BJ (cell line): ENCODE data around the gene THBS3. TPM values are rescaled to one million over a fixed set of nuclear protein-coding genes. Genes with fewer than 3 reads are reported as not detected.

Experiments
- CTCF ChIA-PET: fragments of 350-600 bp; formaldehyde crosslinking; extraction: SDS; loops from one replicate; lab custom pipeline; 2021; ENCODE audit warnings: antibody characterized with exemption, inconsistent platforms; lab: Yijun Ruan, JAX
- POLR2A ChIA-PET: fragments of 300-600 bp; sonication (Branson Sonifier 250); formaldehyde crosslinking; extraction: SDS; loops from one replicate; lab custom pipeline; 2021; ENCODE audit warnings: antibody characterized with exemption; lab: Charles Lee
- DNase-seq: peaks from one replicate; pipeline ENCODE4 v3.0.0-alpha.2; 2011; ENCODE audit warnings: low read depth
- H3K27me3 ChIP-seq: 2 replicates; pipeline ENCODE4 v1.6.0; 2011; ENCODE audit warnings: low read length; ENCODE audit not compliant: control insufficient read depth, insufficient read depth
- H3K36me3 ChIP-seq: 2 replicates; pipeline ENCODE4 v1.5.1; 2011; ENCODE audit warnings: low read length; ENCODE audit not compliant: control insufficient read depth, insufficient read depth
- H3K4me3 ChIP-seq: 2 replicates; pipeline ENCODE4 v1.5.1; 2011; ENCODE audit warnings: low read depth, mild to moderate bottlenecking, control low read depth, low read length
- polyA plus RNA-seq: library from polyadenylated mRNA; depleted of rRNA; stranded (reverse); fragments of >200 nt; gene quantifications from 2 replicates; pipeline ENCODE4 v1.2.3, GENCODE V29; 2011
- TF ChIP-seq, protein P1 (sequence below): IDR thresholded peaks from 2 replicates; pipeline ENCODE4 v1.5.1; 2011; ENCODE audit warnings: low read depth, mild to moderate bottlenecking, control low read depth, inconsistent platforms, low read length, moderate library complexity; ENCODE audit not compliant: insufficient read depth

The THBS3 gene
- polyA plus RNA-seq, 1 experiment, result 61.4 TPM

DNA sequence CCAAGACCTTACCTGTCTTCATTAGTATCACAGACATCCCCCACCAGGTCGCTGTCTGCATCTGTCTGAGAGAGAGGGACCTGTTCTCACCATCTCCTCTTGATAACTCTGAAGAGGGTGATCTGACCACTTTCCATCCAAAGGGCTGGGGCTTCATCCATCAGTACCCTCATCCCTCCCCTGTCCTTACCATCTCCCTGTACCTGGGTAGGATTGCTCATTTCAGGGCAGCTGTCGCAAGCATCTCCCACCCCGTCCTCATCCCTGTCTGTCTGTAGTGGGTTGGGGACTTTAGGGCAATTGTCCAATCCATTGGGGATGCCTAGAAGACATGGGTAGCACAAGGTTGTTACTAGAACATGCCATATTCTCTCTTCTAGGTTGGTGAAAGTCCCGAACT is 7.9 kb downstream of the THBS3 start:
- DNase-seq, result no peak
- TF ChIP-seq, protein P1, sequence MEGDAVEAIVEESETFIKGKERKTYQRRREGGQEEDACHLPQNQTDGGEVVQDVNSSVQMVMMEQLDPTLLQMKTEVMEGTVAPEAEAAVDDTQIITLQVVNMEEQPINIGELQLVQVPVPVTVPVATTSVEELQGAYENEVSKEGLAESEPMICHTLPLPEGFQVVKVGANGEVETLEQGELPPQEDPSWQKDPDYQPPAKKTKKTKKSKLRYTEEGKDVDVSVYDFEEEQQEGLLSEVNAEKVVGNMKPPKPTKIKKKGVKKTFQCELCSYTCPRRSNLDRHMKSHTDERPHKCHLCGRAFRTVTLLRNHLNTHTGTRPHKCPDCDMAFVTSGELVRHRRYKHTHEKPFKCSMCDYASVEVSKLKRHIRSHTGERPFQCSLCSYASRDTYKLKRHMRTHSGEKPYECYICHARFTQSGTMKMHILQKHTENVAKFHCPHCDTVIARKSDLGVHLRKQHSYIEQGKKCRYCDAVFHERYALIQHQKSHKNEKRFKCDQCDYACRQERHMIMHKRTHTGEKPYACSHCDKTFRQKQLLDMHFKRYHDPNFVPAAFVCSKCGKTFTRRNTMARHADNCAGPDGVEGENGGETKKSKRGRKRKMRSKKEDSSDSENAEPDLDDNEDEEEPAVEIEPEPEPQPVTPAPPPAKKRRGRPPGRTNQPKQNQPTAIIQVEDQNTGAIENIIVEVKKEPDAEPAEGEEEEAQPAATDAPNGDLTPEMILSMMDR, result no peak
- POLR2A ChIA-PET, result no interaction called here
- H3K27me3 ChIP-seq, result no peaks in the 10 kb centered on the region
- CTCF ChIA-PET, result no interaction called here
- no peak overlapping the region for H3K4me3 ChIP-seq
- H3K36me3 ChIP-seq, result peaks cover 24% of the 10 kb centered on the region

DNA sequence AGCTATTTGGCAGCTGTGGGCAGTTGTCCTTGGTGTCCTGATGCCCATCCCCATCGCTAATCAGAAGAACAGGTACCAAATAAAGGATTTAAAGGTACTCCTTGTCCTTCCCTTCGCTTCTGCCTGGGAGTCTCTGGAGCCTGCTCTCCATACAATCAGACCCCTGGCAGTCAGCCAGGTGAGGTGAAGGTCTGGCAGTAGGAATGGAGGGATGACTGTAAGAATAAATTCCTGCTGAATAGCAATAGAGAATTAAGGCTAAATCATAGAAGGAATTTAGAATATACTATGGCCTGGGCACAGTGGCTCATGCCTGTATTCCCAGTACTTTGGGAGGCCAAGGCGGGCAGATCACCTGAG is 9.2 kb downstream of the THBS3 start:
- Histone ChIP-seq H3K27me3 (no peaks in the 10 kb centered on the region), H3K4me3 (no peak overlapping the region), H3K36me3 (peaks cover 23% of the 10 kb centered on the region)
- ChIA-PET POLR2A (interaction anchor here (0.7 kb wide), 1 partner anchor 8 kb away, joined by 12 read pairs; no protein-coding TSS in a partner anchor), CTCF (interaction anchor here (7.5 kb wide), 1 partner anchor 7 kb away, joined by 79 read pairs; the partner anchor contains the start of genes MTX1 and THBS3)
- TF ChIP-seq, protein P1, result no peak
- no peak for DNase-seq

DNA sequence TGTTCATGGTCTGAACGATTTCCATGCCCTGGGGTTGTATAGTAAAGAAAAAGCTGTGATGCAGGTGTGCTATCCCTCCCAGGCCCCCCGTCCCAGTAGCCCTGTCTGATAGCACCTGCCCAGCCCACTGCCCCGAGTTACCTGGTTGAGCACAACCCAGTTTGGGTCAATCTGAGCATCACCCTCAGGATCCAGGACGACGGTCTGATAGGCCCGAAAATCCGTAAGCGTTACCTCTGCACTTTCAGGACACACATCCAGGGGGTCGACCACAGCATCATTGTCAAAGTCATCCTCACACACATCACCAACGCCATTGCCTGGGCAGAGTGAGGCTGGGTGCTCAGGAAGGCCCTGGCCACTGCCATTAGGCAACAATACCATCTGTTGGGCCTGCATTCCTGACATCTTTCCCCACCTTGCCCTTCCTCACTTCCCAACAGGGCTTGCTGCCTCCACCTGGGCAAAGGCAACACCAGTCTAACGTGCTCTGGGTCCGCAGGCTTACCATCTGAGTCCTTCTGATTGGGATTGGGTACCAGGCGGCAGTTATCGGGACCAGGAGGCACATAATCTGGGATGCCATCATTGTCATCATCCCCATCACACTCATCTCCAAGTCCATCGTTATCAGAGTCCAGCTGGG is 9.7 kb downstream of the THBS3 start:
- POLR2A ChIA-PET, result no interaction called here
- CTCF ChIA-PET, result interaction anchor here (0.8 to 7.5 kb wide), 3 partner anchors 8 to 29 kb away, joined by 4 to 79 read pairs (median 6); partner anchors contain the start of genes KRTCAP2, MTX1 and THBS3
- no peaks in the 10 kb centered on the region for H3K27me3 ChIP-seq
- H3K4me3 ChIP-seq, result no peak overlapping the region
- TF ChIP-seq, protein P1, result no peak
- DNase-seq, result no peak
- peaks cover 22% of the 10 kb centered on the region for H3K36me3 ChIP-seq

DNA sequence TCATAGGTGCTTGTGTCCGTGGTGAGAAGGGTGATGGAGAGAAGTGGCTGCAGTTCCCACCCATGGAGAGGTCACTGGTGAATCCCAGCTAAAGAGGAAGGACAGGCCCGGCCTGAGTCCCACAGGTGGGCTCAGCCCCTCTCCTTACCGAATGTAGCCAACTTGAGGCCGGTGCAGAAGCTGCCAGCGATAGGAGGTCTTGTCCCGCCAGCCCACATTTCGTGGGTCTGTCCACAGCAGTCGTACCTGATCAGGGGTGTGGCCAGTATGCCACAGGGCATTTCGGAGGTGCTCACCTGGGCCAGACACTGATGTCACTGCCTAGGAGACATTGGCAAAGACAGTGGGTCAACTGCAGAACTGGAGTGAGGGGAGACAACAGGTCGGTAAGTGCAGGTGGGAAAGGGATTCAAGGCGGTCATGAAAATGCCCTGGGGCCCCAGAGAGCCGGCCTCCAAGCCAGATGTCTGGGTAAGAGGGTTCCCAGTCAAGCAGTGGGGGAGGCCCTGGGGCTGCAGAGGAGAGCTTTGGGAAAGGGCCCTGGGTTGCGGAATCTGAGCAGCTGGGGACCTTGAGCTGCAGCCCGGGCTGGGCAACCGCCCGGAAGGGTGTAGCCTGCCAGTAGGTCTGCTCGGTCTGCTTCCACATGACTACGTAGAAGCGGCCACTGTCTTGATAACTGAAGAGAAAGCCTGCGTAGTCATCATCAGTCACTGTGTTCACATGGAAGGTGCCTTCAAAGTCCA is 10.6 kb downstream of the THBS3 start:
- ChIA-PET CTCF (interaction anchor here (0.7 to 7.5 kb wide), 4 partner anchors 9 to 30 kb away, joined by 3 to 79 read pairs (median 5); partner anchors contain the start of genes KRTCAP2, MTX1 and THBS3), POLR2A (no interaction called here)
- TF ChIP-seq, protein P1, result no peak
- H3K27me3 ChIP-seq, result no peaks in the 10 kb centered on the region
- H3K4me3 ChIP-seq, result no peak overlapping the region
- peaks cover 20% of the 10 kb centered on the region for H3K36me3 ChIP-seq
- no peak for DNase-seq
